Left lung (tissue), 10 donors: Measurements from ENCODE around the gene RNF213. TPM values are rescaled to one million over a fixed set of nuclear protein-coding genes. Genes with fewer than 3 reads are reported as not detected.

Source experiments
- ATAC-seq: fragments of 200-7000 bp; cut with Tn5 transposase; one replicate; pipeline ENCODE4 v1.9.1; 2020; ENCODE audit warnings: moderate library complexity
- DNase-seq, 4 donors: peaks; one replicate each; pipeline ENCODE4 v3.0.0-alpha.2; 2013 to 2020
- H3K27ac ChIP-seq, 2 donors: fragments of 200-600 bp; sonication (generic) in 1 of 2; one replicate each; pipeline versions ENCODE4 v1.5.0 to v1.8.0; 2020 to 2021
- H3K27me3 ChIP-seq, 2 donors: fragments of 200-600 bp; sonication (generic) in 1 of 2; one replicate each; pipeline versions ENCODE4 v1.5.0 to v1.8.0; 2020 to 2021
- H3K36me3 ChIP-seq, 2 donors: fragments of 200-600 bp; sonication (generic) in 1 of 2; one replicate each; pipeline versions ENCODE4 v1.5.0 to v1.8.0; 2020 to 2021
- H3K4me1 ChIP-seq, 2 donors: fragments of 200-600 bp; one replicate each; pipeline ENCODE4 v1.8.0; 2021
- H3K4me3 ChIP-seq, 2 donors: fragments of 200-600 bp; sonication (generic) in 1 of 2; one replicate each; pipeline versions ENCODE4 v1.5.0 to v1.8.0; 2020 to 2021; ENCODE audit warnings: mild to moderate bottlenecking in 1 of 2
- H3K9me3 ChIP-seq, 2 donors: fragments of 200-600 bp; sonication (generic) in 1 of 2; one replicate each; pipeline versions ENCODE4 v1.5.0 to v1.8.0; 2020 to 2021
- CTCF ChIP-seq, 2 donors: fragments of 200-600 bp; sonication (generic) in 1 of 2; IDR thresholded peaks; one replicate each; pipeline versions ENCODE4 v1.5.0 to v1.8.0; 2021; ENCODE audit warnings: antibody characterized with exemption in 2 of 2
- intact Hi-C, 2 donors: fragments of 100-400 bp; cut with DNase I; formaldehyde crosslinking; loops; one replicate each; pipeline versions ENCODE4 v1.11.2 to v1.14.2; 2022
- polyA plus RNA-seq, 6 donors: library from polyadenylated mRNA; unstranded; fragments of 120-200 nt; gene quantifications; one replicate each; pipeline ENCODE4 v1.2.1, GENCODE V29; 2013; ENCODE audit not compliant: insufficient read length in 6 of 6
- total RNA-seq, 2 donors: library from RNA; stranded (reverse); fragmentation: NEBNext Ultra II Directional; extraction: Animal tissue kit (Norgen Biotek cat#: 25700); gene quantifications; one replicate each; pipeline ENCODE4 v1.2.1, GENCODE V29; 2021
- donor health status: DM: no; HTN: yes; CAD: no.
- donor health status: DM: no; HTN: no; CAD: no.

The RNF213 gene
- total and polyA plus RNA-seq, 8 donors: 89.0 to 264 (median 103) TPM

- Histone ChIP-seq H3K4me3 (no peak overlapping the region), H3K27ac (no peak overlapping the region), H3K27me3 (peaks cover 0 to 19% of the 10 kb centered on the region in 2 donors), H3K9me3 (no peaks in the 10 kb centered on the region), H3K4me1 (peaks cover 11 to 57% of the 10 kb centered on the region in 2 donors), H3K36me3 (peaks cover 0 to 55% of the 10 kb centered on the region in 2 donors)
- ATAC-seq (no peak), DNase-seq (peak in 1 of 4 donors; percentile 74)
- intact Hi-C loops: no loop called here
- TF ChIP-seq CTCF (IDR thresholded peaks at IDR 0.05): no peak
Observed at GRCh38 chr17:80217703-80218362, 42.8 kb upstream of the RNF213 start.

- Histone ChIP-seq H3K27me3 (peaks cover 0 to 19% of the 10 kb centered on the region in 2 donors), H3K4me1 (peaks cover 11 to 51% of the 10 kb centered on the region in 2 donors), H3K4me3 (peak overlapping the region in 1 of 2 donors; percentile 98), H3K27ac (no peak overlapping the region), H3K36me3 (peaks cover 0 to 49% of the 10 kb centered on the region in 2 donors), H3K9me3 (no peaks in the 10 kb centered on the region)
- peak in 1 of 4 donors; percentile 41 for DNase-seq
- no peak for ATAC-seq
- TF ChIP-seq CTCF (IDR thresholded peaks at IDR 0.05): no peak
- intact Hi-C loops: no loop called here
Observed at GRCh38 chr17:80218391-80218790, 42.3 kb upstream of the RNF213 start.

GRCh38 chr17:80219013-80219762 is 41.5 kb upstream of the RNF213 start:
- Histone ChIP-seq H3K27me3 (peaks cover 0 to 19% of the 10 kb centered on the region in 2 donors), H3K4me3 (peak overlapping the region; percentile 79 to 98), H3K9me3 (no peaks in the 10 kb centered on the region), H3K36me3 (peaks cover 0 to 41% of the 10 kb centered on the region in 2 donors), H3K4me1 (peaks cover 11 to 44% of the 10 kb centered on the region in 2 donors), H3K27ac (peak overlapping the region; percentile 87 to 90)
- peak; percentile 76 for ATAC-seq
- TF ChIP-seq CTCF (IDR thresholded peaks at IDR 0.05): no peak
- intact Hi-C loops: no loop called here
- DNase-seq: peak; percentile 47 to 90 (median 83)

- H3K4me1 ChIP-seq: peaks cover 11 to 42% of the 10 kb centered on the region in 2 donors
- no peak for ATAC-seq
Observed at GRCh38 chr17:80219763-80220053, 40.9 kb upstream of the RNF213 start.

More at GRCh38 chr17:80219763-80220053, 40.9 kb upstream of the RNF213 start:
- Histone ChIP-seq H3K27me3 (peaks cover 0 to 19% of the 10 kb centered on the region in 2 donors), H3K9me3 (no peaks in the 10 kb centered on the region), H3K4me3 (peak overlapping the region; percentile 79 to 98), H3K27ac (peak overlapping the region; percentile 87 to 90), H3K36me3 (peaks cover 0 to 36% of the 10 kb centered on the region in 2 donors)
- DNase-seq: no peak
- intact Hi-C loops: no loop called here
- TF ChIP-seq CTCF (IDR thresholded peaks at IDR 0.05): no peak
